ENCODE results near the gene EIF4G3. TPM values are rescaled to one million over a fixed set of nuclear protein-coding genes. Genes with fewer than 3 reads are reported as not detected.
A peak's percentile ranks its signal among the peaks of the same experiment; 100 is the strongest.
"Not testable (repeated sequence)": the region's sequence is repeated elsewhere in the genome, so short reads cannot be mapped to it uniquely, and the experiment has no call there.

Gene EIF4G3
- total RNA-seq, 4 donors from 2014 or later: 42.1 to 63.2 (median 43.5) TPM

DNA sequence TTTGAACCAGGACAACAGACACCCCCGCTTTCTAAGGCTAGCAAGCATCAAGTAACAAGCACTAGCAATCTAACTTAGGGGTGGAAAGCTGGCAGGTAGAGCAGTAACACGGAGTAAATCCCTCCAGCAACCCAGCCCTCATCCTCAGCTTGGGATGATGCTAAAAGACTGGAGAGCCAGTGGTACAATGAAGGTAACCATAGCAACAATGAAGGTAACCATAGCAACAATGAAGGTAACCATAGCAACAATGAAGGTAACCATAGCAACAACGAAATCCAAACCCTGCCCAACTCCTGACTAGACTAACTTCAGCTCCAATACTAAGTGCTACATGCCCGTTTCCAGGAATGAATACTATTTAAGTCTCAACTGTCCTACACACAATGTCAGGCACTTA, 22.2 kb upstream of the EIF4G3 start:
- no peaks in the 10 kb centered on the region for H3K27me3 ChIP-seq
- ATAC-seq (no peak), DNase-seq (no peak)
- in situ Hi-C loops (cut with MboI; ENCODE audit: low sequenced_read_pairs in 4 of 4) (loop anchor here (10.0 to 25.0 kb wide), 3 partner anchors 212 to 504 kb away; no protein-coding TSS in a partner anchor), intact Hi-C loops (cut with DNase I; ENCODE audit: low total_unique reads) (no loop called here)
- no peaks in the 10 kb centered on the region for H3K36me3 ChIP-seq
- no peak overlapping the region for H3K4me3 ChIP-seq
- no peak overlapping the region for H3K27ac ChIP-seq
- H3K4me1 ChIP-seq: no peaks in the 10 kb centered on the region
- no peaks in the 10 kb centered on the region for H3K9me3 ChIP-seq
- TF ChIP-seq POLR2A (IDR thresholded peaks at IDR 0.05): no peak
- TF ChIP-seq, protein P1, sequence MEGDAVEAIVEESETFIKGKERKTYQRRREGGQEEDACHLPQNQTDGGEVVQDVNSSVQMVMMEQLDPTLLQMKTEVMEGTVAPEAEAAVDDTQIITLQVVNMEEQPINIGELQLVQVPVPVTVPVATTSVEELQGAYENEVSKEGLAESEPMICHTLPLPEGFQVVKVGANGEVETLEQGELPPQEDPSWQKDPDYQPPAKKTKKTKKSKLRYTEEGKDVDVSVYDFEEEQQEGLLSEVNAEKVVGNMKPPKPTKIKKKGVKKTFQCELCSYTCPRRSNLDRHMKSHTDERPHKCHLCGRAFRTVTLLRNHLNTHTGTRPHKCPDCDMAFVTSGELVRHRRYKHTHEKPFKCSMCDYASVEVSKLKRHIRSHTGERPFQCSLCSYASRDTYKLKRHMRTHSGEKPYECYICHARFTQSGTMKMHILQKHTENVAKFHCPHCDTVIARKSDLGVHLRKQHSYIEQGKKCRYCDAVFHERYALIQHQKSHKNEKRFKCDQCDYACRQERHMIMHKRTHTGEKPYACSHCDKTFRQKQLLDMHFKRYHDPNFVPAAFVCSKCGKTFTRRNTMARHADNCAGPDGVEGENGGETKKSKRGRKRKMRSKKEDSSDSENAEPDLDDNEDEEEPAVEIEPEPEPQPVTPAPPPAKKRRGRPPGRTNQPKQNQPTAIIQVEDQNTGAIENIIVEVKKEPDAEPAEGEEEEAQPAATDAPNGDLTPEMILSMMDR (IDR thresholded peaks at IDR 0.05 in 4 of 5, conservative IDR thresholded peaks at IDR 0.05 in 1 of 5): no peak

DNA sequence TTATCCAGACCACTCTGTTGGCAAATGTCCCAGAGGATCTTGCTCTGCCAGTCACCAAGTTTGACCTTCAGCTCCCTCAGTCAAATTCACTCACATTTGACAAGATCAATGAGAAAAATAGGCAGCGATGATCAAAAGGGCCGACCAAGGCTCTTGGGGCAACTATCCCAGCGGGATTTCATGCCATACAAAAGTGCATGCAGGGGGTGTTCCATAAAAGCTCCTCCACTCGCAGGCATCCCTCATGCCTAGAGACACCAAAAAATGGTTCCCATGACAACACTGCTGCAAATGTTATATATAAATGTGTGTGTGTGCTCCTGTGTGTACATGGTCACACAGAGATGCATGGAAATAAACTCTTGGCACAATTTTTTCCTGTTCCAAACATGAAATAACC, 16.2 kb upstream of the EIF4G3 start:
- Histone ChIP-seq H3K4me3 (no peak overlapping the region), H3K36me3 (no peaks in the 10 kb centered on the region), H3K27ac (peak overlapping the region; percentile 38 to 73 (median 56)), H3K9me3 (no peaks in the 10 kb centered on the region), H3K4me1 (peaks cover 13 to 23% of the 10 kb centered on the region in 2 donors), H3K27me3 (no peaks in the 10 kb centered on the region)
- no peak for TF ChIP-seq POLR2A (IDR thresholded peaks at IDR 0.05)
- TF ChIP-seq, protein P1 (IDR thresholded peaks at IDR 0.05 in 4 of 5, conservative IDR thresholded peaks at IDR 0.05 in 1 of 5): no peak
- DNase-seq: no peak
- intact Hi-C loops (cut with DNase I; ENCODE audit: low total_unique reads): no loop called here
- in situ Hi-C loops (cut with MboI; ENCODE audit: low sequenced_read_pairs in 4 of 4): loop anchor here (5.0 to 25.0 kb wide), 4 partner anchors 206 to 498 kb away; no protein-coding TSS in a partner anchor
- no peak for ATAC-seq

DNA sequence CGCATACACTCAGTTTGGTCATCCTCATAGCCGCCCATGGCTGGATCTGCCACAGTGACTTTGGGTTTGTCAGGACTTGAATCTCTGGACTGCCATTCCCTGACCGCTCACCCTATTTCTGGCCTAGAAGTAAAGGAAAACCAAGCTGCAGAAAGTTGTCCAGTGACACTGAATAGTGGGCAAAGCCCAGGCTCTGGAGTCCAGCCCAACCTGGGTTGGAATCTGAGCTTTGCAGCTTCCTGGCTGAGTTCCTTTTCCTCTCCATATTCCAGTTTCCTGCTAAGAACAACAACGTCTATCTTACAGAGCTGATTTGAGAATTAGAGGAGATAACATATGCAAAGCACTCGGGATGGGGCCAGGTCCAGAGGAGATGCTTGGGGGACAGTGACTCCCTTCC, 15.6 kb upstream of the EIF4G3 start:
- no peak for TF ChIP-seq POLR2A (IDR thresholded peaks at IDR 0.05)
- TF ChIP-seq, protein P1 (IDR thresholded peaks at IDR 0.05 in 4 of 5, conservative IDR thresholded peaks at IDR 0.05 in 1 of 5): no peak
- ATAC-seq (peak; percentile 46 to 84), DNase-seq (peak in 1 of 2 donors; percentile 64)
- peaks cover 13 to 23% of the 10 kb centered on the region in 2 donors for H3K4me1 ChIP-seq
- no peaks in the 10 kb centered on the region for H3K36me3 ChIP-seq
- intact Hi-C loops (cut with DNase I; ENCODE audit: low total_unique reads): no loop called here
- in situ Hi-C loops (cut with MboI; ENCODE audit: low sequenced_read_pairs in 4 of 4): loop anchor here (5.0 to 25.0 kb wide), 4 partner anchors 205 to 497 kb away; no protein-coding TSS in a partner anchor
- H3K9me3 ChIP-seq: no peaks in the 10 kb centered on the region
- no peaks in the 10 kb centered on the region for H3K27me3 ChIP-seq
- H3K4me3 ChIP-seq: peak overlapping the region in 1 of 4 donors; percentile 9
- peak overlapping the region; percentile 38 to 73 (median 56) for H3K27ac ChIP-seq

DNA sequence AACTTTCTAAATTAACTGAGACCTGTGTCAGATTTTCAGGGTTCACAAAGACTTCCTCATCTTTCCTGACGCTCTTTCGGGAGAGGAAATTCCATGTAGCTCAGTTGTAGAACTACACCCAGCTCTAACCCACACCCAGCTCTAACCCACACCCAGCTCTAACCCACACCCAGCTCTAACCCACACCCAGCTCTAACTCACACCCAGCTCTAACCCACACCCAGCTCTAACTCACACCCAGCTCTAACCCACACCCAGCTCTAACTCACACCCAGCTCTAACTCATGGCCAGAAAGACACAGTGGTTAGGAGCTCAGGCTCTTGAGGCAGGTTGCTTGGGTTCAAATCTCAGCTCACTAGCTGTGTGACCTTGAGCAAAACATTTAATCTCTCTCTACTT, 14.1 kb upstream of the EIF4G3 start:
- H3K4me3 ChIP-seq; intact Hi-C loops (cut with DNase I; ENCODE audit: low total_unique reads); ATAC-seq; H3K27me3 ChIP-seq; H3K36me3 ChIP-seq; H3K27ac ChIP-seq; H3K9me3 ChIP-seq; DNase-seq: not testable (repeated sequence)
- peaks cover 13 to 23% of the 10 kb centered on the region in 2 donors for H3K4me1 ChIP-seq
- in situ Hi-C loops (cut with MboI; ENCODE audit: low sequenced_read_pairs in 4 of 4): loop anchor here (5.0 to 25.0 kb wide), 4 partner anchors 203 to 496 kb away; no protein-coding TSS in a partner anchor

DNA sequence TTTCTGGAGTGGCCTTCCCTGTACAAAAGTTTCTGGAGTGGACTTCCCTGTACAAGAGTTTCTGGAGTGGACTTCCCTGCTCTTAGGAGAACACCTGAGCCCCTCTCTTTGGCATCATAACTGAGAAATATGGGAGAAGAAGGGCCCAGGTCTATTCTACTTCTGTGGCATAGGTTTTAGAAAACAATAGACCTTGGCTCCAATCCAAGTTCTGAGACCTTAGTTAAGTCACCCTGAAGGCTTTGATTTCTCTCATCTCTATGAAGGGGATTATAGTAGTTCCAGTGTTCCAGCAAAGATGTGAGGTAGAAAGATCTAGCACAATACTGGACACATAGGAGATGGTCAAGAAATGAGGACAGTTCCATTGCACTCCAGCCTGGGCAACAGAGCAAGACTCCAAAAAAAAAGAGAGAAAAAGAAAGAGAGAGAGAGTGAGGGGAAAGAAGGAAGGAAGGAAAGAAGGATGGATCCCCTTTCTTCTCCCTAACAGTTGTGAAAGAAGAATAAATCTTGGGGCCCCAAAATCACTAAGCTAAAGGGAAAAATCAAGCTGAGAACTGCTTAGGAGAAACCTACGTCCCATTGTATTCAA, 13.3 kb upstream of the EIF4G3 start:
- in situ Hi-C loops (cut with MboI; ENCODE audit: low sequenced_read_pairs in 4 of 4): loop anchor here (5.0 to 25.0 kb wide), 5 partner anchors 203 to 495 kb away; no protein-coding TSS in a partner anchor

More for the DNA sequence above, 13.3 kb upstream of the EIF4G3 start:
- peaks cover 13 to 23% of the 10 kb centered on the region in 2 donors for H3K4me1 ChIP-seq
- no peaks in the 10 kb centered on the region for H3K27me3 ChIP-seq
- H3K9me3 ChIP-seq: no peaks in the 10 kb centered on the region
- intact Hi-C loops (cut with DNase I; ENCODE audit: low total_unique reads): no loop called here
- TF ChIP-seq, protein P1 (IDR thresholded peaks at IDR 0.05 in 4 of 5, conservative IDR thresholded peaks at IDR 0.05 in 1 of 5): no peak
- no peak for TF ChIP-seq POLR2A (IDR thresholded peaks at IDR 0.05)
- no peak overlapping the region for H3K4me3 ChIP-seq
- ATAC-seq (no peak), DNase-seq (no peak)
- H3K36me3 ChIP-seq: no peaks in the 10 kb centered on the region
- H3K27ac ChIP-seq: no peak overlapping the region

Data from gastrocnemius medialis (tissue), 4 donors.